ENCODE results near the gene CFAP20.
"Not testable (repeated sequence)": the region's sequence is repeated elsewhere in the genome, so short reads cannot be mapped to it uniquely, and the experiment has no call there.

The CFAP20 gene

GRCh38 chr16:58095575-58095960, 33.6 kb downstream of the CFAP20 start:
- DNase-seq: not testable (repeated sequence)

- no peak for DNase-seq
Measured at GRCh38 chr16:58094791-58095574, 34.2 kb downstream of the CFAP20 start.

GRCh38 chr16:58094026-58094425, 35.2 kb downstream of the CFAP20 start:
- DNase-seq: no peak

- not testable (repeated sequence) for DNase-seq
Measured at GRCh38 chr16:58090396-58090795, 38.8 kb downstream of the CFAP20 start.

- no peak for DNase-seq
Measured at GRCh38 chr16:58088091-58088490, 41.1 kb downstream of the CFAP20 start.

GRCh38 chr16:58087209-58087913, 41.8 kb downstream of the CFAP20 start:
- DNase-seq: no peak

- peak; percentile 31 for DNase-seq
Measured at GRCh38 chr16:58086381-58087208, 42.6 kb downstream of the CFAP20 start.

- DNase-seq: no peak
Measured at GRCh38 chr16:58085584-58086251, 43.5 kb downstream of the CFAP20 start.

- DNase-seq: no peak
Measured at GRCh38 chr16:58085171-58085570, 44.0 kb downstream of the CFAP20 start.

GRCh38 chr16:58084635-58085034, 44.5 kb downstream of the CFAP20 start:
- no peak for DNase-seq

- no peak for DNase-seq
Measured at GRCh38 chr16:58082381-58082780, 46.8 kb downstream of the CFAP20 start.

GRCh38 chr16:58080657-58081056, 48.5 kb downstream of the CFAP20 start:
- not testable (repeated sequence) for DNase-seq

GRCh38 chr16:58077796-58078195, 51.4 kb downstream of the CFAP20 start:
- DNase-seq: no peak

- DNase-seq: no peak
Measured at GRCh38 chr16:58076514-58076913, 52.7 kb downstream of the CFAP20 start.

GRCh38 chr16:58074657-58075056, 54.5 kb downstream of the CFAP20 start:
- no peak for DNase-seq

- not testable (repeated sequence) for DNase-seq
Measured at GRCh38 chr16:58073086-58073485, 56.1 kb downstream of the CFAP20 start.

GRCh38 chr16:58072134-58072533, 57.0 kb downstream of the CFAP20 start:
- DNase-seq: not testable (repeated sequence)

GRCh38 chr16:58070585-58070984, 58.6 kb downstream of the CFAP20 start:
- no peak for DNase-seq
